Natural killer cell (primary cell): Measurements from ENCODE around the gene ARL14EPL. TPM values are rescaled to one million over a fixed set of nuclear protein-coding genes. Genes with fewer than 3 reads are reported as not detected.

Source experiments
- ATAC-seq, 3 donors: fragments of 150-1000 bp in 2 of 3; fragments of 200-7000 bp in 1 of 3; cut with Tn5 transposase; 1 replicate in 1 of 3; 2 replicates in 2 of 3; pipeline ENCODE4 v1.10.0; 2021; ENCODE audit warnings: mild to moderate bottlenecking in 2 of 3, moderate library complexity in 2 of 3
- DNase-seq, 2 donors: peaks; one replicate each; pipeline versions ENCODE4 v3.0.0 to v3.0.0-alpha.2; 2013 to 2021; ENCODE audit warnings: mixed read lengths in 1 of 2
- H3K27ac ChIP-seq: one replicate; pipeline ENCODE4 v1.5.1; 2013; ENCODE audit warnings: mild to moderate bottlenecking, low read length
- H3K27me3 ChIP-seq: one replicate; pipeline ENCODE4 v1.6.1; 2013; ENCODE audit warnings: low read length; ENCODE audit not compliant: control insufficient read depth, insufficient read depth
- H3K36me3 ChIP-seq: one replicate; pipeline ENCODE4 v1.6.1; 2013; ENCODE audit warnings: low read length; ENCODE audit not compliant: control insufficient read depth, insufficient read depth
- H3K4me1 ChIP-seq: one replicate; pipeline ENCODE4 v1.6.1; 2013; ENCODE audit warnings: low read length; ENCODE audit not compliant: control insufficient read depth, insufficient read depth
- H3K4me3 ChIP-seq: one replicate; pipeline ENCODE4 v1.5.1; 2013; ENCODE audit warnings: low read length
- H3K9me3 ChIP-seq: one replicate; pipeline ENCODE4 v1.6.1; 2013; ENCODE audit warnings: low read length; ENCODE audit not compliant: control insufficient read depth, insufficient read depth
- H3K27ac Mint-ChIP-seq, 2 donors: one replicate each; pipeline ENCODE4 v1.8.0; 2022; ENCODE audit warnings: mild to moderate bottlenecking in 2 of 2, mixed read lengths in 2 of 2, moderate library complexity in 1 of 2
- H3K27me3 Mint-ChIP-seq, 2 donors: one replicate each; pipeline ENCODE4 v1.8.0; 2022; ENCODE audit warnings: low read depth in 2 of 2, mixed read lengths in 2 of 2
- H3K36me3 Mint-ChIP-seq: one replicate; pipeline ENCODE4 v1.8.0; 2022; ENCODE audit warnings: mixed read lengths
- H3K4me1 Mint-ChIP-seq, 2 donors: one replicate each; pipeline ENCODE4 v1.8.0; 2022; ENCODE audit warnings: mixed read lengths in 2 of 2
- H3K4me3 Mint-ChIP-seq: one replicate; pipeline ENCODE4 v1.8.0; 2022; ENCODE audit warnings: mild to moderate bottlenecking, moderate library complexity, mixed read lengths
- H3K9me3 Mint-ChIP-seq, 2 donors: one replicate each; pipeline ENCODE4 v1.8.0; 2022; ENCODE audit warnings: mixed read lengths in 2 of 2
- CTCF ChIP-seq: fragments of 200-600 bp; IDR thresholded peaks from one replicate; pipeline ENCODE4 v1.8.0; 2022; ENCODE audit warnings: antibody characterized with exemption
- WGBS: methylation state at CpG from one replicate; pipeline ENCODE4 v1.1.7; 2013; ENCODE audit warnings: missing lambda C conversion rate; ENCODE audit not compliant: insufficient coverage; 5-methylcytosine and 5-hydroxymethylcytosine counted together
- intact Hi-C: fragments of 100-400 bp; cut with micrococcal nuclease; formaldehyde crosslinking; loops from one replicate; pipeline ENCODE4 v1.14.2; 2022
- total RNA-seq, 4 donors: library from RNA; stranded (reverse); fragments of 120-200 nt in 1 of 4; gene quantifications; one replicate each; pipeline versions ENCODE4 v1.2.3 to v1.2.4, GENCODE V29; 2013 to 2022

The ARL14EPL gene
- total RNA-seq, 3 donors from 2014 or later (not counting 1 experiment from before 2014, with no cell fraction given) = not detected

GRCh38 chr5:116002116-116002906, 30.0 kb upstream of the ARL14EPL start:
- no peaks in the 10 kb centered on the region for H3K36me3 ChIP-seq
- Mint-ChIP-seq H3K4me3 (no peak overlapping the region), H3K36me3 (no peaks in the 10 kb centered on the region), H3K4me1 (no peaks in the 10 kb centered on the region), H3K9me3 (no peaks in the 10 kb centered on the region), H3K27me3 (peaks cover 0 to 8% of the 10 kb centered on the region in 2 donors), H3K27ac (no peak overlapping the region)
- ATAC-seq (no peak), DNase-seq (no peak)
- intact Hi-C loops = no loop called here
- no peak overlapping the region for H3K27ac ChIP-seq
- peaks cover 2% of the 10 kb centered on the region for H3K27me3 ChIP-seq
- H3K4me3 ChIP-seq = no peak overlapping the region
- H3K4me1 ChIP-seq = no peaks in the 10 kb centered on the region
- no peaks in the 10 kb centered on the region for H3K9me3 ChIP-seq
- no peak for TF ChIP-seq CTCF
- 93% methylated on average over 6 of the region's 6 CpGs for WGBS

- no peak overlapping the region for H3K27ac Mint-ChIP-seq
- no peaks in the 10 kb centered on the region for H3K9me3 Mint-ChIP-seq
- H3K9me3 ChIP-seq = no peaks in the 10 kb centered on the region
- H3K4me3 Mint-ChIP-seq = no peak overlapping the region
- WGBS = 86% methylated on average over 2 of the region's 3 CpGs
- H3K36me3 Mint-ChIP-seq = no peaks in the 10 kb centered on the region
- no peaks in the 10 kb centered on the region for H3K4me1 ChIP-seq
- no peak overlapping the region for H3K27ac ChIP-seq
- ATAC-seq = no peak
- H3K27me3 Mint-ChIP-seq = peaks cover 2 to 8% of the 10 kb centered on the region in 2 donors
- H3K27me3 ChIP-seq = peaks cover 2% of the 10 kb centered on the region
- TF ChIP-seq CTCF = no peak
- intact Hi-C loops = no loop called here
- H3K36me3 ChIP-seq = no peaks in the 10 kb centered on the region
- no peaks in the 10 kb centered on the region for H3K4me1 Mint-ChIP-seq
- no peak overlapping the region for H3K4me3 ChIP-seq
- DNase-seq = no peak
Observed at GRCh38 chr5:116004248-116004647, 28.0 kb upstream of the ARL14EPL start.

GRCh38 chr5:116009806-116010205, 22.5 kb upstream of the ARL14EPL start:
- DNase-seq = no peak
- no peaks in the 10 kb centered on the region for H3K36me3 ChIP-seq
- H3K27ac ChIP-seq = no peak overlapping the region
- H3K27me3 ChIP-seq = peaks cover 3% of the 10 kb centered on the region
- WGBS = 100% methylated on average over 2 of the region's 3 CpGs
- no peaks in the 10 kb centered on the region for H3K36me3 Mint-ChIP-seq
- no peaks in the 10 kb centered on the region for H3K9me3 ChIP-seq
- no peaks in the 10 kb centered on the region for H3K4me1 ChIP-seq
- no peak for TF ChIP-seq CTCF
- no peak for ATAC-seq
- H3K4me3 Mint-ChIP-seq = no peak overlapping the region
- no peak overlapping the region for H3K27ac Mint-ChIP-seq
- peaks cover 16 to 25% of the 10 kb centered on the region in 2 donors for H3K27me3 Mint-ChIP-seq
- H3K4me3 ChIP-seq = no peak overlapping the region
- no peaks in the 10 kb centered on the region for H3K4me1 Mint-ChIP-seq
- intact Hi-C loops = no loop called here
- no peaks in the 10 kb centered on the region for H3K9me3 Mint-ChIP-seq

GRCh38 chr5:116011046-116011445, 21.2 kb upstream of the ARL14EPL start:
- Histone ChIP-seq H3K9me3 (no peaks in the 10 kb centered on the region), H3K36me3 (no peaks in the 10 kb centered on the region), H3K27me3 (peaks cover 3% of the 10 kb centered on the region), H3K27ac (no peak overlapping the region), H3K4me1 (no peaks in the 10 kb centered on the region), H3K4me3 (no peak overlapping the region)
- peaks cover 16 to 26% of the 10 kb centered on the region in 2 donors for H3K27me3 Mint-ChIP-seq
- no peak overlapping the region for H3K4me3 Mint-ChIP-seq
- no peak for TF ChIP-seq CTCF
- no peak for DNase-seq
- no peaks in the 10 kb centered on the region for H3K9me3 Mint-ChIP-seq
- H3K27ac Mint-ChIP-seq = no peak overlapping the region
- H3K36me3 Mint-ChIP-seq = no peaks in the 10 kb centered on the region
- H3K4me1 Mint-ChIP-seq = no peaks in the 10 kb centered on the region
- no peak for ATAC-seq
- intact Hi-C loops = no loop called here
